HepG2 (cell line): ENCODE measurements around the gene MRPL51. TPM values are rescaled to one million over a fixed set of nuclear protein-coding genes. Genes with fewer than 3 reads are reported as not detected.

ENCODE experiments used
- EEA1 ChIP-seq: sonication (generic); formaldehyde crosslinking; IDR thresholded peaks from 2 replicates; pipeline ENCODE4 v1.5.1; 2020; ENCODE audit warnings: mild to moderate bottlenecking, missing genetic modification reagents, borderline replicate concordance
- GABPB1 ChIP-seq: IDR thresholded peaks from 2 replicates; pipeline ENCODE4 v1.6.1; 2016; ENCODE audit warnings: mild to moderate bottlenecking, missing genetic modification reagents, moderate library complexity, missing compliant biosample characterization
- IKZF4 ChIP-seq: sonication (generic); formaldehyde crosslinking; IDR thresholded peaks from 2 replicates; pipeline ENCODE4 v1.5.1; 2020; ENCODE audit warnings: borderline replicate concordance, mild to moderate bottlenecking, low read depth, missing genetic modification reagents; ENCODE audit errors: not compliant biosample characterization
- ISL2 ChIP-seq: sonication (generic); formaldehyde crosslinking; IDR thresholded peaks from 2 replicates; pipeline ENCODE4 v1.5.0; 2020; ENCODE audit warnings: missing genetic modification reagents
- MED1 ChIP-seq: sonication (generic); formaldehyde crosslinking; IDR thresholded peaks from 2 replicates; pipeline ENCODE4 v1.4.0; 2020; ENCODE audit warnings: missing genetic modification reagents
- NBN ChIP-seq: fragments of 450-650 bp; conservative IDR thresholded peaks from 2 replicates; pipeline ENCODE4 v1.6.1; 2017
- ZNF430 ChIP-seq: sonication (generic); formaldehyde crosslinking; IDR thresholded peaks from 2 replicates; pipeline ENCODE4 v1.9.0; 2021; ENCODE audit warnings: mild to moderate bottlenecking, missing genetic modification reagents
- ZNF780A ChIP-seq: sonication (generic); formaldehyde crosslinking; IDR thresholded peaks from 2 replicates; pipeline ENCODE4 v1.8.0; 2022; ENCODE audit warnings: mild to moderate bottlenecking, missing genetic modification reagents, moderate library complexity
- polyA plus RNA-seq, 8 experiments: library from polyadenylated mRNA; depleted of rRNA in 3 of 8; stranded (reverse) in 7 of 8; unstranded in 1 of 8; fragments of >200 nt; fragmentation: Illumina TruSeq in 4 of 8; extraction: Trizol in 4 of 8; gene quantifications; 2 replicates each; pipeline versions ENCODE4 v1.2.1 to v1.2.3, GENCODE V29; 2011 to 2016; ENCODE audit warnings: low read depth in 4 of 8, missing spikeins in 1 of 8, mixed read lengths in 1 of 8; ENCODE audit not compliant: insufficient read depth in 1 of 8
- total RNA-seq, 5 experiments: library from RNA; depleted of rRNA; stranded (reverse); fragments of >200 nt; fragmentation: Illumina TruSeq; extraction: Trizol; gene quantifications; 2 replicates each; pipeline ENCODE4 v1.2.3, GENCODE V29; 2016; ENCODE audit warnings: low read depth in 1 of 5
- TF ChIP-seq, protein P1 (sequence below): sonication (generic); formaldehyde crosslinking; IDR thresholded peaks from 2 replicates; pipeline ENCODE4 v1.4.0; 2020; ENCODE audit warnings: missing genetic modification reagents, borderline replicate concordance
- TF ChIP-seq, protein P2 (sequence below): sonication (generic); formaldehyde crosslinking; IDR thresholded peaks from 2 replicates; pipeline ENCODE4 v1.5.1; 2020; ENCODE audit warnings: missing genetic modification reagents, mild to moderate bottlenecking, borderline replicate concordance
- TF ChIP-seq, protein P3 (sequence below): sonication (generic); formaldehyde crosslinking; IDR thresholded peaks from 2 replicates; pipeline ENCODE4 v1.8.1; 2023; ENCODE audit warnings: missing genetic modification reagents, mild to moderate bottlenecking, borderline replicate concordance
- TF ChIP-seq, protein P4 (sequence below), 2 experiments: fragments of 450-650 bp in 1 of 2; sonication (generic) in 1 of 2; formaldehyde crosslinking in 1 of 2; IDR thresholded peaks; 2 replicates each; pipeline versions ENCODE4 v1.6.1 to v1.8.0; 2016 to 2022; ENCODE audit warnings: antibody characterized with exemption in 1 of 2, mild to moderate bottlenecking in 1 of 2, missing genetic modification reagents in 1 of 2

Gene MRPL51
- total and polyA plus RNA-seq, 2 of the 13 experiments (the other 11 are each of a cell fraction or from before 2014, with no cell fraction given): 64.8 to 278 TPM

DNA sequence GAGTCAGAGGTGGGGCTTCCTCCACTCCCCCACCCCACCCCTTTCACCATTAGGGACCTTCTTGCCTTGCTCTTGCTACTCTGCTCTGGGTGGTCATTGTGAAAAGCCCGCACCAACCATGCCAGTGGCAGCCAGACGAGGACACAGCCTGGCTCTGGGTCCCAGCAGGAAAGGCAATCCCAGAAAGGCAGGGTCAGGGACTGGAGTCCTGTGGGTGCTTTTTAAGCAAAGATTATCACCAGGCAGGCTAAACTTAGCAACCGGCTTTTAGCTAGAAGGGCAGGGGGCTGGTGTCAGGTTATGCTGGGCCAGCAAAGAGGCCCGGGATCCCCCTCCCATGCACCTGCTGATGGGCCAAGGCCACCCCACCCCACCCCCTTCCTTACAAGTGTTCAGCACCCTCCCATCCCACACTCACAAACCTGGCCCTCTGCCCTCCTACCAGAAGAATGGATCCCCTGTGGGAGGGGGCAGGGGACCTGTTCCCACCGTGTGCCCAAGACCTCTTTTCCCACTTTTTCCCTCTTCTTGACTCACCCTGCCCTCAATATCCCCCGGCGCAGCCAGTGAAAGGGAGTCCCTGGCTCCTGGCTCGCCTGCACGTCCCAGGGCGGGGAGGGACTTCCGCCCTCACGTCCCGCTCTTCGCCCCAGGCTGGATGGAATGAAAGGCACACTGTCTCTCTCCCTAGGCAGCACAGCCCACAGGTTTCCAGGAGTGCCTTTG is 40.0 kb upstream of the MRPL51 start (continued):
- TF ChIP-seq, protein P1, sequence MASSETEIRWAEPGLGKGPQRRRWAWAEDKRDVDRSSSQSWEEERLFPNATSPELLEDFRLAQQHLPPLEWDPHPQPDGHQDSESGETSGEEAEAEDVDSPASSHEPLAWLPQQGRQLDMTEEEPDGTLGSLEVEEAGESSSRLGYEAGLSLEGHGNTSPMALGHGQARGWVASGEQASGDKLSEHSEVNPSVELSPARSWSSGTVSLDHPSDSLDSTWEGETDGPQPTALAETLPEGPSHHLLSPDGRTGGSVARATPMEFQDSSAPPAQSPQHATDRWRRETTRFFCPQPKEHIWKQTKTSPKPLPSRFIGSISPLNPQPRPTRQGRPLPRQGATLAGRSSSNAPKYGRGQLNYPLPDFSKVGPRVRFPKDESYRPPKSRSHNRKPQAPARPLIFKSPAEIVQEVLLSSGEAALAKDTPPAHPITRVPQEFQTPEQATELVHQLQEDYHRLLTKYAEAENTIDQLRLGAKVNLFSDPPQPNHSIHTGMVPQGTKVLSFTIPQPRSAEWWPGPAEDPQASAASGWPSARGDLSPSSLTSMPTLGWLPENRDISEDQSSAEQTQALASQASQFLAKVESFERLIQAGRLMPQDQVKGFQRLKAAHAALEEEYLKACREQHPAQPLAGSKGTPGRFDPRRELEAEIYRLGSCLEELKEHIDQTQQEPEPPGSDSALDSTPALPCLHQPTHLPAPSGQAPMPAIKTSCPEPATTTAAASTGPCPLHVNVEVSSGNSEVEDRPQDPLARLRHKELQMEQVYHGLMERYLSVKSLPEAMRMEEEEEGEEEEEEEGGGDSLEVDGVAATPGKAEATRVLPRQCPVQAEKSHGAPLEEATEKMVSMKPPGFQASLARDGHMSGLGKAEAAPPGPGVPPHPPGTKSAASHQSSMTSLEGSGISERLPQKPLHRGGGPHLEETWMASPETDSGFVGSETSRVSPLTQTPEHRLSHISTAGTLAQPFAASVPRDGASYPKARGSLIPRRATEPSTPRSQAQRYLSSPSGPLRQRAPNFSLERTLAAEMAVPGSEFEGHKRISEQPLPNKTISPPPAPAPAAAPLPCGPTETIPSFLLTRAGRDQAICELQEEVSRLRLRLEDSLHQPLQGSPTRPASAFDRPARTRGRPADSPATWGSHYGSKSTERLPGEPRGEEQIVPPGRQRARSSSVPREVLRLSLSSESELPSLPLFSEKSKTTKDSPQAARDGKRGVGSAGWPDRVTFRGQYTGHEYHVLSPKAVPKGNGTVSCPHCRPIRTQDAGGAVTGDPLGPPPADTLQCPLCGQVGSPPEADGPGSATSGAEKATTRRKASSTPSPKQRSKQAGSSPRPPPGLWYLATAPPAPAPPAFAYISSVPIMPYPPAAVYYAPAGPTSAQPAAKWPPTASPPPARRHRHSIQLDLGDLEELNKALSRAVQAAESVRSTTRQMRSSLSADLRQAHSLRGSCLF (CRISPR knock-in tag): no peak
- TF ChIP-seq GABPB1 (peak; percentile 91), ZNF780A (CRISPR knock-in tag) (0 out of 2 replicates have a peak, but pooled peaks have one; percentile 0), MED1 (CRISPR knock-in tag) (peak; percentile 64; the same call in 1 of the 2 replicates), ZNF430 (CRISPR knock-in tag) (0 out of 2 replicates have a peak, but pooled peaks have one; percentile 18), EEA1 (CRISPR knock-in tag) (0 out of 2 replicates have a peak, but pooled peaks have one; percentile 52), IKZF4 (no peak), NBN (no peak), ISL2 (CRISPR knock-in tag) (no peak)
- TF ChIP-seq, protein P2, sequence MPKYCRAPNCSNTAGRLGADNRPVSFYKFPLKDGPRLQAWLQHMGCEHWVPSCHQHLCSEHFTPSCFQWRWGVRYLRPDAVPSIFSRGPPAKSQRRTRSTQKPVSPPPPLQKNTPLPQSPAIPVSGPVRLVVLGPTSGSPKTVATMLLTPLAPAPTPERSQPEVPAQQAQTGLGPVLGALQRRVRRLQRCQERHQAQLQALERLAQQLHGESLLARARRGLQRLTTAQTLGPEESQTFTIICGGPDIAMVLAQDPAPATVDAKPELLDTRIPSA (CRISPR knock-in tag): no peak
- TF ChIP-seq, protein P3, sequence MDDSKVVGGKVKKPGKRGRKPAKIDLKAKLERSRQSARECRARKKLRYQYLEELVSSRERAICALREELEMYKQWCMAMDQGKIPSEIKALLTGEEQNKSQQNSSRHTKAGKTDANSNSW (CRISPR knock-in tag): no peak
- TF ChIP-seq, protein P4, sequence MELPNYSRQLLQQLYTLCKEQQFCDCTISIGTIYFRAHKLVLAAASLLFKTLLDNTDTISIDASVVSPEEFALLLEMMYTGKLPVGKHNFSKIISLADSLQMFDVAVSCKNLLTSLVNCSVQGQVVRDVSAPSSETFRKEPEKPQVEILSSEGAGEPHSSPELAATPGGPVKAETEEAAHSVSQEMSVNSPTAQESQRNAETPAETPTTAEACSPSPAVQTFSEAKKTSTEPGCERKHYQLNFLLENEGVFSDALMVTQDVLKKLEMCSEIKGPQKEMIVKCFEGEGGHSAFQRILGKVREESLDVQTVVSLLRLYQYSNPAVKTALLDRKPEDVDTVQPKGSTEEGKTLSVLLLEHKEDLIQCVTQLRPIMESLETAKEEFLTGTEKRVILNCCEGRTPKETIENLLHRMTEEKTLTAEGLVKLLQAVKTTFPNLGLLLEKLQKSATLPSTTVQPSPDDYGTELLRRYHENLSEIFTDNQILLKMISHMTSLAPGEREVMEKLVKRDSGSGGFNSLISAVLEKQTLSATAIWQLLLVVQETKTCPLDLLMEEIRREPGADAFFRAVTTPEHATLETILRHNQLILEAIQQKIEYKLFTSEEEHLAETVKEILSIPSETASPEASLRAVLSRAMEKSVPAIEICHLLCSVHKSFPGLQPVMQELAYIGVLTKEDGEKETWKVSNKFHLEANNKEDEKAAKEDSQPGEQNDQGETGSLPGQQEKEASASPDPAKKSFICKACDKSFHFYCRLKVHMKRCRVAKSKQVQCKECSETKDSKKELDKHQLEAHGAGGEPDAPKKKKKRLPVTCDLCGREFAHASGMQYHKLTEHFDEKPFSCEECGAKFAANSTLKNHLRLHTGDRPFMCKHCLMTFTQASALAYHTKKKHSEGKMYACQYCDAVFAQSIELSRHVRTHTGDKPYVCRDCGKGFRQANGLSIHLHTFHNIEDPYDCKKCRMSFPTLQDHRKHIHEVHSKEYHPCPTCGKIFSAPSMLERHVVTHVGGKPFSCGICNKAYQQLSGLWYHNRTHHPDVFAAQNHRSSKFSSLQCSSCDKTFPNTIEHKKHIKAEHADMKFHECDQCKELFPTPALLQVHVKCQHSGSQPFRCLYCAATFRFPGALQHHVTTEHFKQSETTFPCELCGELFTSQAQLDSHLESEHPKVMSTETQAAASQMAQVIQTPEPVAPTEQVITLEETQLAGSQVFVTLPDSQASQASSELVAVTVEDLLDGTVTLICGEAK (IDR thresholded peaks at IDR 0.05): no peak
- TF ChIP-seq, protein P4 (CRISPR knock-in tag; IDR thresholded peaks at IDR 0.05): 0 out of 2 replicates have a peak, but pooled peaks have one; percentile 16
